M059J (cell line): ENCODE results near the gene SCAF4. TPM values are rescaled to one million over a fixed set of nuclear protein-coding genes. Genes with fewer than 3 reads are reported as not detected.

ENCODE experiments used
- DNase-seq: peaks from one replicate; pipeline ENCODE4 v3.0.0-alpha.2; 2012; ENCODE audit warnings: low read depth
- total RNA-seq: library from RNA; depleted of rRNA; stranded (reverse); fragments of >200 nt; shearing (Covaris generic); gene quantifications from 2 replicates; pipeline ENCODE4 v1.2.3, GENCODE V29; 2014

Gene SCAF4
- total RNA-seq, 1 experiment from 2014 or later: 8.4 TPM

DNA sequence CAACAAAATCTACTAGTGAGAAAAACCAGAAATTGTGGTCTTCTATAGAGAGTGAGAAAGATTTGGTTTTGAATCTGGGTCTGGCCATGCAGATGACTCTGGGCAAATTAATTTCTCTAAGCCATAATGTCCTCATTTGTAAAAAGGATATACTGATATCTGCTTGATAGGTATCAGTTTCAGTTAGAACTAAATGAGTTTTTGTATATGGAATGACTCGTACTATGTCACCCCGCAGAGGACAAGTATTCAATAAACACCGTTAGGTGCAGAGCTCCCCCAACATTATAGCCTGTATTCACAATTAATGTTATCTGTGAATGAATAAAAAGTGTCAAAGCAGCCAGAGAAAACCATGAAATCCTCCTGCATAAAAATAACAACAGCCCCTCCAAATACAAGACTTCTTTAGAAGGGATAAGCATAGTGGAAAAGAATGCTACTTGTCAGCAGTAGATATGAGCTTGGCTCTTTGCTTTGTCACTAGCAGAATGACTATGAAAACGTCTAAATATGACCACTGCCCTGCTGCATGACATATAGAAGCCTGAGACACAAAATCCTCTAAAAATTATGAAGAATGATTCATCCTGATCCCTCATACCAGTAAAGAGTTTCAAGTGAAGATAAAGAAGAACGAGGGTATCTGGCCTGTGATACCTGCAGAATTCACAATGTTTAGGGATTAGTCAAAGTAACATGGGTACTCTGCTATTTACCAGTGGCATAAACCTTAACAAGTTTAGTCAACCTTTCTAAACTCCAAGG, 17.8 kb downstream of the SCAF4 start:
- DNase-seq: peak; percentile 40

DNA sequence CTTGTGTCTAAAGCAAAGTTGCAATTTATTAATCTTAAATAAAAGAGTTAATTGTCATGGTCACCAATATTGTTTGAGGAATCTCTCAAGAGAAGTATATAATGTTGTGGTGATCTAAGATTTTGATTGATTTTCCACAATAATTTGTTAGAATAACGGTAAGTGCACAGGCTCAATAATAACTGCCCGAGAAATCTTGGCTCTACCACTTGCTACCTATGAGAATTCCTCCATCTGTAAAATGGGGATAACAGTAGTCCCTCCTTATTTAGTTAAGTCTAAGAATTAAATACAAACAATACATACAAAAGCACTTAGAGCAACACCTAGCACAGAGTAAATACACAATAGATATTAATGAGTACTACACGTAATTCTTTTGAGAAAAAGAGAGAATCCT, 18.8 kb downstream of the SCAF4 start:
- no peak for DNase-seq

DNA sequence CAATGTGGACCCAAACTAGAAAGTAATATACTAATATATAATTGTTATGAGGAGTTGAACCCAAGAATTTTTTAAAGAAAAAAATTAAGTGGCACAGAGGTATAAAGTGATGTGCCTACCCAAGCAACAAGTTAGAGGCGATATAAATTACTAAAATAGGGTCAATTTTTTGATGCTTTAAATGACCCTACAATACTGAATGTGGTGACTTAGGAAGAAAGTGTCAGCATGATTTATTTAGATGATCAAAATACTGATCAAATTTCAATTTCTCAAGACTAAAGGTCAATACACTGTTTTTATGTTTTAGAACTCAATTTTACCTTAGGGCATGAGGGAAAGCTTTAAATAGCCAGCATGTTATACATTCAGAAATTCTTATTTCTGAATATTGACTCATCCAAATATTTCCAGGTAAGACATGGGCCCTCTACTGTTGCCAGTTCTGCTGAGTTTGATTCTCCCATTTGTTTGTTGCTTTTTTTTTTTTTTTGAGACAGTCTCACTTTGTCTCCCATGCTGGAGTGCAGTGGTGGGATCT, 20.1 kb downstream of the SCAF4 start:
- peak; percentile 13 for DNase-seq

DNA sequence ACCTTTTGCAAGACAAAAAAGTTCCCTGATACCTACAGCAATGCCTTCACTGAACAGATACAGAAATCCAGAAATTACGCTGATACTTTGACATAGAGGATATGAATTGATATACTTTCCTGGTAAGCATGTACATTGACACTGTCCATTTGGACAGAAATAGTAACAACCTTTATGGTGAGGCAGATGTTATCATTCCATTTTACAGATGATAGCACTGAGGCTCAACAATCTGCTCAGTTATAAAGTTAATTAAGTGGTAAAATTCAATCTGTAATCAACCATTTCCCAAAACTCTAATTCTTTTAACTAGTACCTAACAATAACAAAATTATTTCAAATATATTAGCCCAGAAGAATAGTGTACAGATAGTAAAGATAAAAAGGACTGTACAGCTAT, 20.6 kb downstream of the SCAF4 start:
- DNase-seq: no peak

DNA sequence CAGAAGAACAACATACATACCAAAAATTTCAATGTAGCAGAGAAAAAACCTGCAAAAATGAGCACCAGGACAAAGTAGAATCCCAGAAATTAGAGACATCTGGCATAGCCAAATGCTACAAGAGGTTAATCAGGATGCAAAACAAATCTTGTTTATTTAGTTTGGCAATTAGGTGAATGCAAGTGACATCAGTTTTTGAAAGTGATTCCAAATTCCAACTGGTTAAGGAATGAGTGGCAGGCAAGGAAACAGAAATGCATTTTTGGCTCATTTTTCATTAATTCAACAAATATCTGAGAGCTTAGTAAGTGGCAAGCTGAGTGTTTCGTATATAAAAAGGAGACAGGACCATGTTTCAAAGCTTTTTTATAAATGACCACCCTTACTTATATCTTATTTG, 21.3 kb downstream of the SCAF4 start:
- peak; percentile 66 for DNase-seq

DNA sequence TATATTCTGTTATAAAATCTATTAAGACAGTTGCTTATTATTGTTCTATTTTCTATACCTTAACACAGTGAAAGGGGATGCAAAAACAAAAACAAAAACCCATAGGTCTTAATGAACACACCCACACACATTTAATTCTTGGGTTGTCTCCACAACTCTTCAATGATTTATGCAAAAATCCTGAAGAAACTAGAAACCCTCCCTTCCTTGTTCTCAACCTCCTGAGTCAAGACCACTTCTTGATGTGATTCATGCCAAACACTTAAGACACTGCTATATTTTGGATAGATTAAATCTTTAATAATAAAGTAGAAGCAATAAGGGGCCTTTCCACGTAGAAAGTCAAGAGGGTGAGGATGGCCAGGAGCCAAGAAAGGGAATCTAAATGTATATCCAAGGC, 23.4 kb downstream of the SCAF4 start:
- DNase-seq: no peak

DNA sequence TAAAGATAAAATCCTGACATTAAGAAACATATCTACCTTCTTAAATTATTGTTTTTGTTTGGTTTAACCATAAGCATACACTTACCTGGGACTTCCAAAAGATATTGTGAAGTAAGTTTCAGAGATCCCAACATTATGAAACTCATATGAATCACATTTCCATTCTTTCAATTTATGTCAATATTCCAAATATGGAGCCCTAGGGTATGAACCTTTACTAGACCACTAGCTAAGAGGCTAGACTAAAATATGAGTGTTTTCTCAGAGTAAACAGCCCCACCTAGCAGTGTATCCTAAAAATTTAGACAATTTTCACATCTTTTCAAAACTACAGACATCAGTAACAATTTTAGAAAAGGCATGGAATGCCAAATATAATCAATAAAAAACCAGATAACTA, 24.4 kb downstream of the SCAF4 start:
- DNase-seq: no peak

DNA sequence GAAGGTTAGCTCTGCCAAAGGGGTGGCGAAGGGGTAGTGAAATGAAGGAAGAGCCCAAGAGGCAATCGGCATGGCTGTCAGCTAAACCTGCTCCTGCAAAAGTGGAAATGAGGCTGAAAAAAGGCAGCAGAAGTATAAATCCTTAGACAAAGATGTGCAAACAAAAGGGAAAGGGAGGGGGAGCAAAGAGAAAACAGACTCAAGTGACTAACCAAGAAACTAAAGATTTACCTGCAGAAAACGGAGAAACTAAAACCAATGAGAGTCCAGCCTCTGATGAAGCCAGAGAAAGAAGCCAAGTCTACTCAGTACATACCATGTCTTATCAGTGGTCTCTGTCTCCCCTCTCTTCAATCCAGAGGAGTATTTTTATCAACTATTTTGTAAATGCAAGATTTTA, 25.4 kb downstream of the SCAF4 start:
- no peak for DNase-seq

DNA sequence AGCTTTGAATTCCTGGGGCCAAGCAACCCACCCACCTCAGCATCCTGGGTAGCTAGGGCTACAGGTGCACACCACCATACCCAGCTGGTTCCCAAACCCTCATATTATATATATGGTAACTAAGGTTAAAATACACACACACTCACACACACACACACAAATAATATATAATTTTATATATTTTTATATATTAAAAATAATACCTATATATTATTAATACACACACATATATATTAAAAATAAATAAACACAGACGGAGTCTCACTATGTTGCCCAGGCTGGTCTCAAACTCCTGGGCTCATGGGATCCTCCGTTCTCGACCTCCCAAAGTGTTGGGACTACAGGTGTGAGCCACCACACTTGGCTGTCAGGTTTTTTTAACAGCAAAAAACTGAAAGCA, 31.9 kb downstream of the SCAF4 start:
- no peak for DNase-seq

DNA sequence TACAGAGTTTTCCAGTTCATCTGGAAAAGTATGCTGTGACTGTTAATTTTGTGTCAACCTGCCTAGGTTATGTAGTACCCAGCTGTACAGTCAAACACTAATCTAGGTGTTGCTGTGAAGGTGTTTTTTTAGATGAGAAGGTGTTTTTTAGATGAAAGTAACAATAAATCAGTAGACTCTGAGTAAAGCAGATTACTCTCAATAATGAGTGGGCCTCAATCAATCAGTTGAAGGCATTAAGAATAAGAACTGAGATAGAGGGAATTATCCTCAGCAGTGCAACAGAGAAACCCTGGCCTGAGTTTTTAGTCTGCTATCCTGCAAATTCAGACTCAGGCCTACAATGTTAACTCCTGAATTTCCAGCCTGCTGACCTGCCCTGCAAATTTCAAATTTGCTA, 33.5 kb downstream of the SCAF4 start:
- no peak for DNase-seq

DNA sequence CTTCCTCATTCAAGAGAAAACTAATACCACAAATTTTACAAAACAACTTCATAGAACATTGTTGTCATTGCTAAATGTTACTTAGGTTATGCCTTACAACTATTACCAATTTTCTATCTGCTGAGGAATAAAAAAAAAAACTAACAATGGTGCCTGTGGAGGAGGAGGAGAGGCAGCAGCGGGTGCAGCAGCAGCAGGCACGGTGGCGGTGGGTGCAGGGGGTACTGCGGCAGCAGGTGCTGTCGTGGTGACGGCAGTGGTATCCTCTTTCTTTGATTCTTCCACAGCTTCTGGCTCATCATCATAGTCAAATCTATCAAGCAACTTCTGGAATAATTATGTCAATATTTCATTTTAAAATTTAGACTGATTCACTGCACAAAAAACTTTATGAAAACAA, 35.5 kb downstream of the SCAF4 start:
- no peak for DNase-seq

DNA sequence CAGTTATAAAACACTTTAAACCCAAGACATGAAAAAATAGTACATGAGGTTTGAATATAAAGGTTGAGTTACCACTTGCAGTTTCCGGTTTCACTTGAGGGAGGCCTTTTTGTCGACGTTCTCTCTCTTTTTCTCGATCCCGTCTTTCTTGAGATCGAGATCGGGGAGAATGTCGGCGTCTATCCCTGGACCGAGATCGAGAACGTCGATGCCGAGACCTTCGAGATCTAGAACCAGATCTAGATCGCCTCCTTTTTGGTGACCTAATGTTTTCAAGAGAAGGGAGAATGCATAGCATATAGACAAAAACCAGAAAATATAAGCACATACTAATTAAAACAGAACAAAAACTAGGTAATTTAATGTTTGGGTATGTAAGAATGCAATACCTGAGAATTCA, 38.7 kb downstream of the SCAF4 start:
- no peak for DNase-seq

DNA sequence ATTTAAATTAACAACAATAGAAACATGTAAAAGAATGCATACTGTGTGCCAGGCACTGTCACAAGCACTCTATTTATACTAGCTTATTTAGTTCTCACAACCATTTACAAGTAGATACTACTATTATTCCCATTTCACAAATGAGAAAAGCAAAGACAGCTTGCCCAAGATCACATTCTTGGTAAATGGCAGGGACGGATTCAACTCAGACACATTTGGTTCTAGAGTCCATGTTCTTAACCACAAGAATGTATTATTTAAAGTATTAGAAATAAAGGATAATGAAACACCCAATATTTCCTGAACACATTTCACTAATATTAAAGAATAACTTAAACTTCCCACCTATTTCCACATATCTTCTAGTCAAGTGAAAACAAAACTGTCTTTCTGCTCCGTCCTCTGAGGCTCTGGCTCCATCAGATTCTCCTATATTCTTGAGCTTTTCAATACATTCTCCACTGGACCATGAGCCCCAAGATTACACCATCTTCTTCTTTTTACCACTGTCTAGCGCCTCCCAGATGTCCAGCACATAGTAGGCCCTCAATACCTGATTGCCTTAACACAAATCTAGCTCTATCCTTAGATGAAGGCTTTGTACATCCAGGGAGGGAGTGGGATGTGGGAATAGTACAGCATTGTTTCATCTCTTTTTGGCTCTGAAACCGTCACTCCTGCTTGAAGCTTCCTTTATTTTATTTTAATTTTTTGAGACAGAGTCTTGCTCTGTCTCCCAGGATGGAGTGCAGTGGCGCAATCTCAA, 43.1 kb downstream of the SCAF4 start:
- DNase-seq: no peak

DNA sequence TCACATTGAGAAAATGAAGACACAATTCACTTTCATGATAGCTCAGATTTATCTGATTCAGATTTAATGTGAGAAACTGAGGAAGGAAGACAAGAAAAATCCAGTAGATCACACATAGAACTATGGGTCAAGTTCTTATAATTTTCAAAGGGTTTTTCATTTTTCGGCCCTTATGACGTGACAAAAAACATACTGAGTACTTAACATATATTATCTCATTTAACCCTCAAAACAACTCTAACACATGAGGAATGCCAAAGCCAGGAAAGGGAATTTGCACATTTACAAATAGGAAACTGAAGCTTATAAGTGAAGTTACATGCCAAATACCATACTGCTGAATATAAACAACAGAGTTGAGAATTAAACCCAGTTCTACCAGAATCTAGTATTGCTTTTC, 44.8 kb downstream of the SCAF4 start:
- DNase-seq: no peak

DNA sequence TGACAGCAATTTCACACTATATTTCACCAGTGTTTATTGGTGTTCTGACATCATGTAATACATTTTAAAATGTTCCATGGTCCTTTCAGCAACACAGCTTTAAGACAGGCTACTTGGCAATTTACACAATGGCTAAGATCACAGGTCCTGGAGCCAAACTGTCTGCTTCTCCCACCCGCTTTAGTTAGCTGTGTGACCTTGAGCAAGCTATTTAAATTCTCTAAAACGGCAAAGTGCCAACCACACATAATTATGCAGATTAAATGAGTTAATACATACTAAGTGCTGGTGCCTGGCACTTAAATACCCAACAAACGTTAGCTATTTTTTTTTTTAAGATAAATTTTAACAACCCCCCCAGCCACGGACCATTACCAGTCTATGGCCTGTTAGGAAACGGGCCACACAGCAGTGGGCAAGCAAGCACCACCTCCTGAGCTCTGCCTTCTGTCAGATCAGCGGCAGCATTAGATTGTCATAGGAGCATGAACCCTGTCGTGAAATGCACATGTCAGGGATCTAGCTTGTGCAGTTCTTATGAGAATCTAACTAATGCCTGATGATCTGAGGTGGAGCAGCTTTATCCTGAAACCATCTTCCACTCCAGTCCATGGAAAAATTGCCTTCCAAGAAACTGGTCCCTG, 45.5 kb downstream of the SCAF4 start:
- no peak for DNase-seq

DNA sequence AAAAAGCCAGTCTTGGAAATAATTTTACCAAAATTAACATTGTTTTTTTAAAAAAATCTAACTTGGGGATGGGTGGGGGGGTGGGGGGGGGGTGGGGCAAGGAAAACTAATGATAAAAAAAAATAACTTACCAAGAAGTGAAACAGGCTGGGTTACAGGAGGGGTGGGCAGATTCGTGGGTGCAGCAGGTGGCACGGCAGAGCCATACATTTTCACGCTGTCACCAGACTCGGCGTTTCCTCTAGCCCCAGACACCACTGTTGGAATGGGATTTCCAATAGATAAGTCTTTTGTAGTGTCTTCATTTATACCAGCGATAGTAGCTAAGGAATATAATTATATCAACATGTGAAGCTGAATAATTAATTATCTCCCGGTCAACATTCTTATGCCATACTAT, 47.0 kb downstream of the SCAF4 start:
- DNase-seq: no peak

DNA sequence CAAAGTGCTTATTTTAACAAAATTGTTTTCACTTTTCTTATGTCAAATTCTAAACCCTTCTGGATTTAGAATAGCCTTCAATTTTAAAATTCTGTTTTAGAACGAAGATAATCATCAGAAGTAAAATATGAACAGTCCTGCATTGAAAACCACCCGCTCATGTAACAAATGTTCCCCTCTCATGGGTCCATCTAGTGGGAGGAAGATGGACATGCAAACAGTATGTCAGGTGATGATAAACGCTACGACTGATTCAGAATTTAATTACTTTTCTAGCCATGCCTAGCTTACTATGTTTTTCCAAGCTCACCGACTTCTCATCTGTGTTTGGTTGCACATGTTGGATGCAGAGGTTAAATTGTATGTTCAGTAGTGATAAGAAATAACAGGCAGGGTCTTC, 48.9 kb downstream of the SCAF4 start:
- DNase-seq: no peak

DNA sequence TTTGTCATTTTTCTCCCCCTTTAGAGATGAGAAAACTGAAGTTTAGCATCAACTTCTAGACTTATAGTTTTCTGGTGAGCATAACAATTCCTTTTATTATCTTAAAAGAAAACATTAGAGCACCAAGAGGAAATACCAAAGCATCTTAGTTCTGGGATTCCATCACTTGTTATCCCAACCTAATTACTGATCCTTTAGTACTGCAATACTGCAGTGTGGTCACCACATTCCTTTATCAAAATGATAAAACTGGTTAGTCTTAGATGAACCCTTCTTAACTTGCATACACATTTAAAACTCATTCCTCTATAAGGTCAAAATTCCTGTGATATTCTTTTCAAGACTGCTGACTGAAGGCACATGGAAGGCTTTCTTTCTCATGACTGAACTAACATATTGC, 49.3 kb downstream of the SCAF4 start:
- no peak for DNase-seq

DNA sequence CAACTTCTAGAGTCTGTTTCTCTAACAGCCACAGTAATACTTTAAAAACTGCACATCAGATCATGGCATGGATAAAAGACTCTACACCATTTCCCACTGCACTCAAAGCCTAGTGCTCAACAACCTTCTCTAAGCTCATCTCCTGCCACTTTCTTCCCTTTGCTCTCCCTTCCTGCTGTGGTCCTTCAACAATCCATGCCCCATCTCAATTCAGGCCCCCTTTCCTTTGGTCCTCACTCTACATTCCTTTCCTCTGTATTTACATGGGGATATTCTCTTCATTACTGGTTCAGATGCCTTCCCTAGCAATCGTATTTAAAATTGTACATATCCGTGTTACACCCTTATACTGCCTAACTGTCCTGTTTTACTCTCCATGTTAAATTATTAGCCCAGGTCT, 53.4 kb downstream of the SCAF4 start:
- no peak for DNase-seq

DNA sequence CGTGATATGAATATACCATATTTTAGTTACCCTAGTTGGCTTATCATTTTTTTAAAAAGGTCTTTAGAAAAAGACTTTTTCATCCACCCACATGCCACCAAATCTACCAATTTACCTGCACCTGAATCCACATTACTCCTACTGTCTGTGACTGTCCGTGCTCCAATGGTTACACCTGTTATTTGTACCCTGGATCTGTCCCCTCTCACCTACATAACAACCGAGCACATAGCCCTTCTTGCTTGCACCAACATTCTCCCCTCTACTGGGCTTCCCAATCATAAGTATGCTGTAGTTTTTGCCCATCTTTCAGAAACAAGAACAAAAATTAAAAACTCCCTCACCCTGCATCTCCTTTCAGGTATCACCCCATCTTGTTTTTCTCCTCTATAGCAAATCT, 54.9 kb downstream of the SCAF4 start:
- DNase-seq: no peak

DNA sequence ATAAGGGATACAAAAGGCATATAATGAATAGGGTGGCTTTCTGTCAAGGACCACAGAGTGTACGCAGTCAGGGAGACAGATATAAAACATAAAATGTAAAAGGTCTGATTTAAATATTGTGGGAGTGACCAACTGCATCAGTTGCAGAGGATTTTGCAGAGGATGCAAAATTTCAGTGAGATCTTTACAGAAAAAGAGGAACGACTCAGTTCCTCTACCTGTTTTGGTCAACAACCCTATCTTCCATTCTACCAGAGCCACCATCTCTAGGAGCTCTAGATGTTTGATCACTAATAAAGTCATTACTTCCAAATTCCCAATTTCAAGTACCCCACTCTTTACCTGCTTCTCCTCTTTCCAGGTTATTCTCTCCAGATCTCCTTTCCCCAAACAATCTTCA, 56.0 kb downstream of the SCAF4 start:
- no peak for DNase-seq

DNA sequence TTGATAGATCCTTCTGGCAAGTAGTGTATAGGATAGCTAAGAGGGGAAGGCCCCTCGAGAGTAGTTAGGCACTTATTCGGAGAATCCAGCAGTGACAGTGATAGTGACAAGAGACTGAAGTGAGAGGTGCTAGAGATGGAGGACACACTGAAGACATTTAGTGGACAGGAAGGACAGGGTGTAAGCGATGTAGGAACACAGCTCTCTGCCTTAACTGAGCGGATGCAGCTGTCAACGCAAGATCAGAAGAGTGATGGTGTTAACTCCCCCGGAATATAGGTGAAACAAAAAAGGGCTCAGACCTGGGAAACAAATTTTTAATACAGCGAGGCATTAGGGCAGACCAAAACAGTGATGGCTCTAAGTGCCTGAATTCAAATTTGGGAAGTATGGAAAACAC, 56.6 kb downstream of the SCAF4 start:
- no peak for DNase-seq
